ENCODE measurements around the gene DDOST.

- TF ChIP-seq EZH2phosphoT487 (IDR thresholded peaks at IDR 0.05; ENCODE audit: unreplicated experiment) (no peak), EZH2 (IDR thresholded peaks at IDR 0.05; ENCODE audit: low read depth, unreplicated experiment) (no peak), NANOG (IDR thresholded peaks at IDR 0.05; ENCODE audit: borderline replicate concordance) (no peak), ETS1 (IDR thresholded peaks at IDR 0.05) (no peak), JUNB (IDR thresholded peaks at IDR 0.05; ENCODE audit: unreplicated experiment) (no peak), ZNF114 (CRISPR knock-in tag; IDR thresholded peaks at IDR 0.05) (no peak), POLR2AphosphoS5 (IDR thresholded peaks at IDR 0.05; ENCODE audit: low read depth) (no peak)
- TF ChIP-seq, protein P1, sequence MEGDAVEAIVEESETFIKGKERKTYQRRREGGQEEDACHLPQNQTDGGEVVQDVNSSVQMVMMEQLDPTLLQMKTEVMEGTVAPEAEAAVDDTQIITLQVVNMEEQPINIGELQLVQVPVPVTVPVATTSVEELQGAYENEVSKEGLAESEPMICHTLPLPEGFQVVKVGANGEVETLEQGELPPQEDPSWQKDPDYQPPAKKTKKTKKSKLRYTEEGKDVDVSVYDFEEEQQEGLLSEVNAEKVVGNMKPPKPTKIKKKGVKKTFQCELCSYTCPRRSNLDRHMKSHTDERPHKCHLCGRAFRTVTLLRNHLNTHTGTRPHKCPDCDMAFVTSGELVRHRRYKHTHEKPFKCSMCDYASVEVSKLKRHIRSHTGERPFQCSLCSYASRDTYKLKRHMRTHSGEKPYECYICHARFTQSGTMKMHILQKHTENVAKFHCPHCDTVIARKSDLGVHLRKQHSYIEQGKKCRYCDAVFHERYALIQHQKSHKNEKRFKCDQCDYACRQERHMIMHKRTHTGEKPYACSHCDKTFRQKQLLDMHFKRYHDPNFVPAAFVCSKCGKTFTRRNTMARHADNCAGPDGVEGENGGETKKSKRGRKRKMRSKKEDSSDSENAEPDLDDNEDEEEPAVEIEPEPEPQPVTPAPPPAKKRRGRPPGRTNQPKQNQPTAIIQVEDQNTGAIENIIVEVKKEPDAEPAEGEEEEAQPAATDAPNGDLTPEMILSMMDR (conservative IDR thresholded peaks at IDR 0.05; ENCODE audit: low read depth in 2 of 2) = no peak
Observed at GRCh38 chr1:20660847-20661206, 342 bp downstream of the DDOST start.

Measured in GM23338 (cell line).